Sigmoid colon (tissue), 4 donors: Measurements from ENCODE around the gene RBM10.

Experiments
- EP300 ChIP-seq, 4 donors: sonication (generic); formaldehyde crosslinking; IDR thresholded peaks; one replicate each; pipeline ENCODE4 v1.6.1; 2017; ENCODE audit warnings: antibody characterized with exemption in 4 of 4
- TF ChIP-seq, protein P1 (sequence below), 4 experiments: fragments of 450-650 bp in 3 of 4; fragments of 200-600 bp in 1 of 4; IDR thresholded peaks; one replicate each; pipeline ENCODE4 v1.5.1; 2016 to 2019; ENCODE audit warnings: antibody characterized with exemption in 4 of 4, mild to moderate bottlenecking in 3 of 4, moderate library complexity in 2 of 4

DNA sequence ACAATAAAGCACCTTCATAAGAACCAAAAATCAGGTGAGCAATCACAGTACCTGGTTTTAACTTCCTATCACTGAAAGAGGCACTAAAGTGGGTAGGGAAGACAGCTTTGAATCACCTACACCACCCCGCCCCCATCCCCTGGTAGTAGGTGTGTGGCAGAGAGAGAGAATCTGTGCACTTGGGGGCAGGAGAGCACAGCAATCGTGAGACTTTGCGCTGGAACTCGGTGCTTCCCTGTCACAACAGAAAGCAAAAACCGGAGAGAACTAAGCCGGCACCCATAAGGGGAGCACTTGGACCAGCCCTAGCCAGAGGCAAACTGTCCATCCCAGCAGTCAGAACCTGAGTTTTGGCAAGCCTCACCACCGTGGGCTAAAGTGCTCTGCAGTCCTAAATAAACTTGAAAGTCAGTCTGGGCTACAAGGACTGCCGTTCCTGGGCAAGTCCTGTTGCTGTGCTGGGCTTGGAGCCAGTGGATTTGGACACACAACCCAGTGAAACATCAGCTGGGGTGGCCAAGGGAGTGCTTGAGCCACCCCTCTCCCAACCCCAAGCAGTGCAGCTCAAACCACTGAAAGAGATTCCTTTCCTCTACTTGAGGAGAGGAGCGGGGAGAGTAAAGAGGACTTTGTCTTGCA, 32.6 kb upstream of the RBM10 start:
- TF ChIP-seq, protein P1, sequence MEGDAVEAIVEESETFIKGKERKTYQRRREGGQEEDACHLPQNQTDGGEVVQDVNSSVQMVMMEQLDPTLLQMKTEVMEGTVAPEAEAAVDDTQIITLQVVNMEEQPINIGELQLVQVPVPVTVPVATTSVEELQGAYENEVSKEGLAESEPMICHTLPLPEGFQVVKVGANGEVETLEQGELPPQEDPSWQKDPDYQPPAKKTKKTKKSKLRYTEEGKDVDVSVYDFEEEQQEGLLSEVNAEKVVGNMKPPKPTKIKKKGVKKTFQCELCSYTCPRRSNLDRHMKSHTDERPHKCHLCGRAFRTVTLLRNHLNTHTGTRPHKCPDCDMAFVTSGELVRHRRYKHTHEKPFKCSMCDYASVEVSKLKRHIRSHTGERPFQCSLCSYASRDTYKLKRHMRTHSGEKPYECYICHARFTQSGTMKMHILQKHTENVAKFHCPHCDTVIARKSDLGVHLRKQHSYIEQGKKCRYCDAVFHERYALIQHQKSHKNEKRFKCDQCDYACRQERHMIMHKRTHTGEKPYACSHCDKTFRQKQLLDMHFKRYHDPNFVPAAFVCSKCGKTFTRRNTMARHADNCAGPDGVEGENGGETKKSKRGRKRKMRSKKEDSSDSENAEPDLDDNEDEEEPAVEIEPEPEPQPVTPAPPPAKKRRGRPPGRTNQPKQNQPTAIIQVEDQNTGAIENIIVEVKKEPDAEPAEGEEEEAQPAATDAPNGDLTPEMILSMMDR (IDR thresholded peaks at IDR 0.05), result no peak
- TF ChIP-seq EP300 (IDR thresholded peaks at IDR 0.05), result no peak
